ENCODE data around the gene TRIP6. TPM values are rescaled to one million over a fixed set of nuclear protein-coding genes. Genes with fewer than 3 reads are reported as not detected.
A peak's percentile ranks its signal among the peaks of the same experiment; 100 is the strongest.

TRIP6 gene
- total and polyA plus RNA-seq, 2 donors (not counting 3 experiments of a cell fraction or from before 2014, with no cell fraction given), result 90.3 TPM

GRCh38 chr7:100865938-100866728, 1.1 kb upstream of the TRIP6 start:
- H2AFZ ChIP-seq (ENCODE audit: low read depth, low read length), result no peak overlapping the region

GRCh38 chr7:100866729-100867039, 503 bp upstream of the TRIP6 start:
- H3K27ac ChIP-seq (ENCODE audit: insufficient read depth, low read depth, low read length), result peak overlapping the region; percentile 90
- DNase-seq (ENCODE audit: low read depth, low spot score) (no peak), FAIRE-seq (no peak)
- peak overlapping the region; percentile 86 for H3K4me2 ChIP-seq (ENCODE audit: insufficient read depth, low read length)
- peaks cover 36% of the 10 kb centered on the region for H3K4me1 ChIP-seq (ENCODE audit: control insufficient read depth, extremely low read depth, insufficient read depth, low read length)
- no peaks in the 10 kb centered on the region for H4K20me1 ChIP-seq (replicated peaks; ENCODE audit: control insufficient read depth, extremely low read depth, insufficient read depth, low read length)
- dilution Hi-C loops (cut with MboI; ENCODE audit: extremely low pct_ligation_motif_present, low sequenced_read_pairs), result no loop called here
- H3K9ac ChIP-seq (replicated peaks; ENCODE audit: extremely low read depth, insufficient read depth, low read length), result peak overlapping the region; percentile 98
- H3K36me3 ChIP-seq (ENCODE audit: control insufficient read depth in 2 of 2, extremely low read depth in 1 of 2, insufficient read depth in 2 of 2, low read length in 2 of 2), result peaks cover 4 to 16% of the 10 kb centered on the region in 2 experiments
- no peaks in the 10 kb centered on the region for H3K27me3 ChIP-seq (ENCODE audit: control insufficient read depth in 2 of 2, insufficient read depth in 2 of 2, low read length in 2 of 2)
- peak overlapping the region; percentile 50 for H2AFZ ChIP-seq (ENCODE audit: low read depth, low read length)
- POLR2A ChIA-PET, result interaction anchor here (0.7 to 1.0 kb wide), 2 partner anchors 8 to 21 kb away, joined by 3 to 4 read pairs; partner anchors contain the start of gene SRRT
- H3K9me3 ChIP-seq (replicated peaks; ENCODE audit: control insufficient read depth, insufficient read depth, low read length), result no peaks in the 10 kb centered on the region
- peaks cover 25% of the 10 kb centered on the region for H3K79me2 ChIP-seq (ENCODE audit: control insufficient read depth, insufficient read depth, low read length)
- no TSS peak for BruUV-seq (replicated peaks)
- no peak for TF ChIP-seq EZH2 (IDR thresholded peaks at IDR 0.05; ENCODE audit: borderline replicate concordance, low read depth, low read length, severe bottlenecking)
- TF ChIP-seq FOS (IDR thresholded peaks at IDR 0.05; ENCODE audit: borderline replicate concordance, insufficient read depth, low read length), result no peak
- TF ChIP-seq JUN (IDR thresholded peaks at IDR 0.05; ENCODE audit: borderline replicate concordance, insufficient read depth, insufficient read length, low read depth), result no peak
- TF ChIP-seq GATA2 (IDR thresholded peaks at IDR 0.05; ENCODE audit: insufficient read depth, insufficient read length, low read depth, low read length), result no peak
- TF ChIP-seq POLR2AphosphoS5 (IDR thresholded peaks at IDR 0.05; ENCODE audit: insufficient read depth, low read depth, low read length), result no peak
- TF ChIP-seq MAX (IDR thresholded peaks at IDR 0.05; ENCODE audit: insufficient read depth, insufficient read length), result no peak
- no peak for TF ChIP-seq CTCF (IDR thresholded peaks at IDR 0.05; ENCODE audit: extremely low read depth in 1 of 2, insufficient read depth in 1 of 2, low read depth in 1 of 2, low read length in 2 of 2)
- TF ChIP-seq POLR2A (IDR thresholded peaks at IDR 0.05; ENCODE audit: low read depth, low read length), result no peak
- no peak for TF ChIP-seq MYC (IDR thresholded peaks at IDR 0.05; ENCODE audit: low read depth, low read length)
- H3K9me1 ChIP-seq (replicated peaks; ENCODE audit: control insufficient read depth, extremely low read depth, insufficient read depth, low read length), result no peaks in the 10 kb centered on the region
- H3K4me3 ChIP-seq (replicated peaks in 1 of 3; ENCODE audit: insufficient read depth in 1 of 3, low read depth in 1 of 3, low read length in 3 of 3), result peak overlapping the region in 1 of 3 experiments; percentile 87
- CTCF ChIA-PET, result interaction anchor here (0.7 to 1.0 kb wide), 2 partner anchors 14 to 161 kb away, joined by 3 to 5 read pairs; partner anchors contain the start of genes POP7 and SLC12A9
- intact Hi-C loops (cut with micrococcal nuclease), result loop anchor here (1.0 to 10.0 kb wide), 4 partner anchors 9 to 282 kb away; partner anchors contain the start of genes FBXO24, LRCH4 and SRRT

More at GRCh38 chr7:100865938-100866728, 1.1 kb upstream of the TRIP6 start:
- peak; percentile 67 for DNase-seq (ENCODE audit: low read depth, low spot score)
- no TSS peak for BruUV-seq (replicated peaks)
- no peaks in the 10 kb centered on the region for H3K27me3 ChIP-seq (ENCODE audit: control insufficient read depth in 2 of 2, insufficient read depth in 2 of 2, low read length in 2 of 2)
- no peaks in the 10 kb centered on the region for H3K9me3 ChIP-seq (replicated peaks; ENCODE audit: control insufficient read depth, insufficient read depth, low read length)
- H3K36me3 ChIP-seq (ENCODE audit: control insufficient read depth in 2 of 2, extremely low read depth in 1 of 2, insufficient read depth in 2 of 2, low read length in 2 of 2), result peaks cover 4 to 11% of the 10 kb centered on the region in 2 experiments
- H3K79me2 ChIP-seq (ENCODE audit: control insufficient read depth, insufficient read depth, low read length), result peaks cover 25% of the 10 kb centered on the region
- peak overlapping the region in 1 of 3 experiments; percentile 87 for H3K4me3 ChIP-seq (replicated peaks in 1 of 3; ENCODE audit: insufficient read depth in 1 of 3, low read depth in 1 of 3, low read length in 3 of 3)
- ChIA-PET CTCF (interaction anchor here (1.0 to 1.5 kb wide), 2 partner anchors 24 to 161 kb away, joined by 4 to 5 read pairs; partner anchors contain the start of genes POP7 and UFSP1), POLR2A (interaction anchor here (1.0 kb wide), 1 partner anchor 9 kb away, joined by 4 read pairs; the partner anchor contains the start of gene SRRT)
- no peaks in the 10 kb centered on the region for H4K20me1 ChIP-seq (replicated peaks; ENCODE audit: control insufficient read depth, extremely low read depth, insufficient read depth, low read length)
- no peaks in the 10 kb centered on the region for H3K9me1 ChIP-seq (replicated peaks; ENCODE audit: control insufficient read depth, extremely low read depth, insufficient read depth, low read length)
- peak overlapping the region; percentile 98 for H3K9ac ChIP-seq (replicated peaks; ENCODE audit: extremely low read depth, insufficient read depth, low read length)
- peak overlapping the region; percentile 86 for H3K4me2 ChIP-seq (ENCODE audit: insufficient read depth, low read length)
- peak overlapping the region; percentile 90 for H3K27ac ChIP-seq (ENCODE audit: insufficient read depth, low read depth, low read length)
- dilution Hi-C loops (cut with MboI; ENCODE audit: extremely low pct_ligation_motif_present, low sequenced_read_pairs) (no loop called here), intact Hi-C loops (cut with micrococcal nuclease) (loop anchor here (1.0 to 10.0 kb wide), 3 partner anchors 64 to 281 kb away; partner anchors contain the start of genes FBXO24 and LRCH4)
- H3K4me1 ChIP-seq (ENCODE audit: control insufficient read depth, extremely low read depth, insufficient read depth, low read length), result peaks cover 36% of the 10 kb centered on the region
- TF ChIP-seq POLR2A (IDR thresholded peaks at IDR 0.05; ENCODE audit: low read depth, low read length) (no peak), POLR2AphosphoS5 (IDR thresholded peaks at IDR 0.05; ENCODE audit: insufficient read depth, low read depth, low read length) (peak; percentile 64)
- FAIRE-seq, result peak; percentile 88
